Ascending aorta (tissue), 2 donors: Measurements from ENCODE around the gene SCRN1. TPM values are rescaled to one million over a fixed set of nuclear protein-coding genes. Genes with fewer than 3 reads are reported as not detected.

Experiments
- DNase-seq, 2 donors: peaks; one replicate each; pipeline ENCODE4 v3.0.0-alpha.2; 2019; ENCODE audit warnings: low spot score in 2 of 2
- H3K27ac ChIP-seq, 2 donors: fragments of 200-600 bp; sonication (generic); one replicate each; pipeline ENCODE4 v1.5.1; 2016 to 2017; ENCODE audit warnings: mild to moderate bottlenecking in 1 of 2
- H3K27me3 ChIP-seq: fragments of 200-600 bp; sonication (generic); one replicate; pipeline ENCODE4 v1.5.1; 2017
- H3K36me3 ChIP-seq, 2 donors: fragments of 200-600 bp; sonication (generic); one replicate each; pipeline ENCODE4 v1.5.1; 2016
- H3K4me1 ChIP-seq, 2 donors: fragments of 200-600 bp; sonication (generic); one replicate each; pipeline ENCODE4 v1.5.1; 2016 to 2017; ENCODE audit warnings: mild to moderate bottlenecking in 1 of 2
- H3K4me3 ChIP-seq, 2 donors: fragments of 200-600 bp; sonication (generic); one replicate each; pipeline ENCODE4 v1.5.1; 2016 to 2017; ENCODE audit warnings: mild to moderate bottlenecking in 1 of 2
- H3K9me3 ChIP-seq, 2 donors: fragments of 200-600 bp; sonication (generic); one replicate each; pipeline ENCODE4 v1.5.1; 2016
- CTCF ChIP-seq, 3 experiments: fragments of 200-600 bp in 2 of 3; fragments of 450-650 bp in 1 of 3; sonication (generic) in 2 of 3; IDR thresholded peaks; one replicate each; pipeline ENCODE4 v1.5.1; 2016 to 2019; ENCODE audit warnings: antibody characterized with exemption in 3 of 3, mild to moderate bottlenecking in 1 of 3, moderate library complexity in 1 of 3
- intact Hi-C: fragments of 100-400 bp; cut with DNase I; formaldehyde crosslinking; loops from one replicate; pipeline ENCODE4 v1.15.1; 2023
- total RNA-seq: library from RNA; depleted of rRNA; stranded (reverse); fragments of >200 nt; gene quantifications from one replicate; pipeline ENCODE4 v1.1.0, GENCODE V29; 2016

The SCRN1 gene
- total RNA-seq, 1 donor from 2014 or later, result 31.0 TPM

GRCh38 chr7:30026229-30027064 is 36.8 kb upstream of the SCRN1 start, which contains the start of gene FKBP14:
FKBP14 (minus strand) TSS chr7:30026702; CDS start chr7:30026508, 194 bp downstream.
- Histone ChIP-seq H3K9me3 (no peaks in the 10 kb centered on the region), H3K27ac (peak within 1 kb of the TSS; percentile 91 to 96), H3K36me3 (no peaks in the 10 kb centered on the region), H3K4me3 (peak within 1 kb of the TSS; percentile 96 to 97), H3K4me1 (peaks cover 0 to 21% of the 10 kb centered on the region in 2 donors), H3K27me3 (no peaks in the 10 kb centered on the region)
- intact Hi-C loops, result loop anchor here (1.0 to 10.0 kb wide), 4 partner anchors 38 to 758 kb away; partner anchors contain the start of gene GGCT
- no peak for TF ChIP-seq CTCF (IDR thresholded peaks at IDR 0.05)
- DNase-seq, result peak; percentile 94 to 99

- no peak for DNase-seq
- intact Hi-C loops, result loop anchor here (10.0 kb wide), 1 partner anchor 761 kb away; no protein-coding TSS in a partner anchor
- H3K27me3 ChIP-seq, result no peaks in the 10 kb centered on the region
- no peaks in the 10 kb centered on the region for H3K9me3 ChIP-seq
- H3K36me3 ChIP-seq, result no peaks in the 10 kb centered on the region
- no peak overlapping the region for H3K4me3 ChIP-seq
- H3K27ac ChIP-seq, result no peak overlapping the region
- no peak for TF ChIP-seq CTCF (IDR thresholded peaks at IDR 0.05)
- H3K4me1 ChIP-seq, result peaks cover 0 to 16% of the 10 kb centered on the region in 2 donors
Observed at GRCh38 chr7:30023524-30023923, 33.9 kb upstream of the SCRN1 start.

- no peaks in the 10 kb centered on the region for H3K36me3 ChIP-seq
- H3K27me3 ChIP-seq, result no peaks in the 10 kb centered on the region
- DNase-seq, result no peak
- no peaks in the 10 kb centered on the region for H3K9me3 ChIP-seq
- H3K27ac ChIP-seq, result no peak overlapping the region
- TF ChIP-seq CTCF (IDR thresholded peaks at IDR 0.05), result no peak
- peaks cover 0 to 13% of the 10 kb centered on the region in 2 donors for H3K4me1 ChIP-seq
- H3K4me3 ChIP-seq, result no peak overlapping the region
- intact Hi-C loops, result loop anchor here (10.0 kb wide), 1 partner anchor 762 kb away; no protein-coding TSS in a partner anchor
Observed at GRCh38 chr7:30022991-30023390, 33.4 kb upstream of the SCRN1 start.

GRCh38 chr7:30020535-30020934 is 30.9 kb upstream of the SCRN1 start:
- TF ChIP-seq CTCF (IDR thresholded peaks at IDR 0.05), result no peak
- intact Hi-C loops, result loop anchor here (10.0 kb wide), 1 partner anchor 764 kb away; no protein-coding TSS in a partner anchor
- peaks cover 0 to 7% of the 10 kb centered on the region in 2 donors for H3K4me1 ChIP-seq

GRCh38 chr7:30019960-30020359 is 30.4 kb upstream of the SCRN1 start:
- H3K27me3 ChIP-seq, result no peaks in the 10 kb centered on the region
- H3K4me3 ChIP-seq, result no peak overlapping the region
- intact Hi-C loops, result loop anchor here (10.0 kb wide), 1 partner anchor 765 kb away; no protein-coding TSS in a partner anchor
- H3K4me1 ChIP-seq, result peaks cover 0 to 5% of the 10 kb centered on the region in 2 donors
- peaks cover 0 to 10% of the 10 kb centered on the region in 2 donors for H3K36me3 ChIP-seq
- H3K9me3 ChIP-seq, result no peaks in the 10 kb centered on the region
- DNase-seq, result no peak
- no peak for TF ChIP-seq CTCF (IDR thresholded peaks at IDR 0.05)
- no peak overlapping the region for H3K27ac ChIP-seq

More at GRCh38 chr7:30020535-30020934, 30.9 kb upstream of the SCRN1 start:
- Histone ChIP-seq H3K9me3 (no peaks in the 10 kb centered on the region), H3K27me3 (no peaks in the 10 kb centered on the region), H3K36me3 (peaks cover 0 to 10% of the 10 kb centered on the region in 2 donors), H3K27ac (no peak overlapping the region), H3K4me3 (no peak overlapping the region)
- DNase-seq, result no peak
